Sigmoid colon (tissue), 4 donors: ENCODE data around the gene FMNL2.

Experiments
- EP300 ChIP-seq, 4 donors: sonication (generic); formaldehyde crosslinking; IDR thresholded peaks; one replicate each; pipeline ENCODE4 v1.6.1; 2017; ENCODE audit warnings: antibody characterized with exemption in 4 of 4
- POLR2AphosphoS5 ChIP-seq, 4 donors: sonication (generic); formaldehyde crosslinking; IDR thresholded peaks; one replicate each; pipeline ENCODE4 v1.6.1; 2017; ENCODE audit warnings: antibody characterized with exemption in 4 of 4
- TF ChIP-seq, protein P1 (sequence below), 4 experiments: fragments of 450-650 bp in 3 of 4; fragments of 200-600 bp in 1 of 4; IDR thresholded peaks; one replicate each; pipeline ENCODE4 v1.5.1; 2016 to 2019; ENCODE audit warnings: antibody characterized with exemption in 4 of 4, mild to moderate bottlenecking in 3 of 4, moderate library complexity in 2 of 4

DNA sequence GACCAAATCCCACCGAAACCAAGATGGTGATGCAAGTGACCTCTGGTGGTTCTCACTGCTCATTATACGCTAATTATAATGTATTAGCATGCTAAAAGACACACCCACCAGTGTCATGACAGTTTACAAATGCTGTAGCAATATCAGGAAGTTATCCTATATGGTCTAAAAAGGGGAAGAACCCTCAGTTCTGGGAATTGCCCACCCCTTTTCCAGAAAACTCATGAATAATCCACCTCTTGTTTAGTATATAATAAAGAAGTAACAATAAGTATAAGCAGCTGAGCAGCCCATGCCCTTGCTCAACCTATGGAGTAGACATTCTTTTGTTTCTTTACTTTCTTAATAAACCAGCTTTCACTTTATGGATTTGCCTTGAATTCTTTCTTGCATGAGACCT is 31.0 kb upstream of the FMNL2 start:
- no peak for TF ChIP-seq POLR2AphosphoS5 (IDR thresholded peaks at IDR 0.05)
- TF ChIP-seq, protein P1, sequence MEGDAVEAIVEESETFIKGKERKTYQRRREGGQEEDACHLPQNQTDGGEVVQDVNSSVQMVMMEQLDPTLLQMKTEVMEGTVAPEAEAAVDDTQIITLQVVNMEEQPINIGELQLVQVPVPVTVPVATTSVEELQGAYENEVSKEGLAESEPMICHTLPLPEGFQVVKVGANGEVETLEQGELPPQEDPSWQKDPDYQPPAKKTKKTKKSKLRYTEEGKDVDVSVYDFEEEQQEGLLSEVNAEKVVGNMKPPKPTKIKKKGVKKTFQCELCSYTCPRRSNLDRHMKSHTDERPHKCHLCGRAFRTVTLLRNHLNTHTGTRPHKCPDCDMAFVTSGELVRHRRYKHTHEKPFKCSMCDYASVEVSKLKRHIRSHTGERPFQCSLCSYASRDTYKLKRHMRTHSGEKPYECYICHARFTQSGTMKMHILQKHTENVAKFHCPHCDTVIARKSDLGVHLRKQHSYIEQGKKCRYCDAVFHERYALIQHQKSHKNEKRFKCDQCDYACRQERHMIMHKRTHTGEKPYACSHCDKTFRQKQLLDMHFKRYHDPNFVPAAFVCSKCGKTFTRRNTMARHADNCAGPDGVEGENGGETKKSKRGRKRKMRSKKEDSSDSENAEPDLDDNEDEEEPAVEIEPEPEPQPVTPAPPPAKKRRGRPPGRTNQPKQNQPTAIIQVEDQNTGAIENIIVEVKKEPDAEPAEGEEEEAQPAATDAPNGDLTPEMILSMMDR (IDR thresholded peaks at IDR 0.05) = no peak
- TF ChIP-seq EP300 (IDR thresholded peaks at IDR 0.05) = no peak
